LoVo (cell line): ENCODE results near the gene KLF3.
A peak's percentile ranks its signal among the peaks of the same experiment; 100 is the strongest.

Source experiments
- DNase-seq: peaks from one replicate; pipeline ENCODE4 v3.0.0-alpha.2; 2016; ENCODE audit warnings: low spot score

Gene KLF3

GRCh38 chr4:38698176-38698575, 34.2 kb downstream of the KLF3 start:
- no peak for DNase-seq

- DNase-seq, result no peak
Observed at GRCh38 chr4:38699112-38699511, 35.1 kb downstream of the KLF3 start.

- DNase-seq, result no peak
Observed at GRCh38 chr4:38703635-38704034, 39.6 kb downstream of the KLF3 start.

GRCh38 chr4:38704622-38705154, 40.7 kb downstream of the KLF3 start:
- DNase-seq, result no peak

- DNase-seq, result no peak
Observed at GRCh38 chr4:38706301-38706700, 42.3 kb downstream of the KLF3 start.

- no peak for DNase-seq
Observed at GRCh38 chr4:38710053-38710452, 46.1 kb downstream of the KLF3 start.

GRCh38 chr4:38711066-38711465, 47.1 kb downstream of the KLF3 start:
- no peak for DNase-seq

- DNase-seq, result no peak
Observed at GRCh38 chr4:38715050-38715449, 51.1 kb downstream of the KLF3 start.

GRCh38 chr4:38716256-38716655, 52.3 kb downstream of the KLF3 start:
- no peak for DNase-seq

GRCh38 chr4:38717604-38718003, 53.6 kb downstream of the KLF3 start:
- no peak for DNase-seq

GRCh38 chr4:38723114-38723513, 59.1 kb downstream of the KLF3 start:
- no peak for DNase-seq

- peak; percentile 78 for DNase-seq
Observed at GRCh38 chr4:38723726-38724474, 59.9 kb downstream of the KLF3 start.

- no peak for DNase-seq
Observed at GRCh38 chr4:38724475-38724808, 60.4 kb downstream of the KLF3 start.

GRCh38 chr4:38728631-38729141, 64.7 kb downstream of the KLF3 start:
- DNase-seq, result peak; percentile 87

- no peak for DNase-seq
Observed at GRCh38 chr4:38730493-38730829, 66.5 kb downstream of the KLF3 start.

GRCh38 chr4:38730830-38731646, 67.0 kb downstream of the KLF3 start:
- peak; percentile 79 for DNase-seq

GRCh38 chr4:38733663-38734062, 69.7 kb downstream of the KLF3 start:
- DNase-seq, result no peak

- DNase-seq, result no peak
Observed at GRCh38 chr4:38734446-38734845, 70.4 kb downstream of the KLF3 start.

GRCh38 chr4:38734911-38735310, 70.9 kb downstream of the KLF3 start:
- DNase-seq, result no peak

GRCh38 chr4:38735870-38736269, 71.9 kb downstream of the KLF3 start:
- no peak for DNase-seq

GRCh38 chr4:38738940-38739803, 75.2 kb downstream of the KLF3 start:
- DNase-seq, result no peak

GRCh38 chr4:38740303-38740702, 76.3 kb downstream of the KLF3 start:
- DNase-seq, result no peak
